Transverse colon (tissue), 4 donors: Measurements from ENCODE around the gene C16orf89. TPM values are rescaled to one million over a fixed set of nuclear protein-coding genes. Genes with fewer than 3 reads are reported as not detected.

Source experiments
- DNase-seq: peaks from one replicate; pipeline ENCODE4 v3.0.0-alpha.2; 2019
- H3K27ac ChIP-seq, 4 donors: fragments of 200-600 bp; sonication (generic); 2 replicates each; pipeline ENCODE4 v1.5.1; 2016 to 2018; ENCODE audit warnings: inconsistent platforms in 4 of 4
- H3K27me3 ChIP-seq: fragments of 200-600 bp; sonication (generic); 2 replicates; pipeline ENCODE4 v1.5.1; 2017; ENCODE audit warnings: inconsistent platforms
- H3K36me3 ChIP-seq, 4 donors: fragments of 200-600 bp; sonication (generic); 2 replicates each; pipeline ENCODE4 v1.5.1; 2017 to 2019; ENCODE audit warnings: inconsistent platforms in 4 of 4
- H3K4me1 ChIP-seq, 4 donors: fragments of 200-600 bp; sonication (generic); 2 replicates each; pipeline ENCODE4 v1.5.1; 2017 to 2020; ENCODE audit warnings: inconsistent platforms in 4 of 4
- H3K4me3 ChIP-seq, 4 donors: fragments of 200-600 bp; sonication (generic); 1 replicate in 1 of 4; 2 replicates in 3 of 4; pipeline versions ENCODE4 v1.5.1 to v1.6.1; 2017 to 2019; ENCODE audit warnings: inconsistent platforms in 4 of 4
- H3K9me3 ChIP-seq, 2 donors: fragments of 200-600 bp; sonication (generic); 2 replicates each; pipeline ENCODE4 v1.5.1; 2017 to 2019; ENCODE audit warnings: inconsistent platforms in 2 of 2
- CTCF ChIP-seq, 5 experiments: fragments of 200-600 bp in 3 of 5; fragments of 450-650 bp in 2 of 5; sonication (generic) in 3 of 5; IDR thresholded peaks; 1 replicate in 2 of 5; 2 replicates in 3 of 5; pipeline ENCODE4 v1.5.1; 2016 to 2017; ENCODE audit warnings: antibody characterized with exemption in 5 of 5, inconsistent platforms in 3 of 5, mild to moderate bottlenecking in 2 of 5, moderate library complexity in 1 of 5
- EP300 ChIP-seq: sonication (generic); formaldehyde crosslinking; IDR thresholded peaks from one replicate; pipeline ENCODE4 v1.6.1; 2017; ENCODE audit warnings: antibody characterized with exemption, low read depth
- POLR2A ChIP-seq: fragments of 450-650 bp; IDR thresholded peaks from one replicate; pipeline ENCODE4 v1.6.1; 2016; ENCODE audit warnings: antibody characterized with exemption, mild to moderate bottlenecking, moderate library complexity
- POLR2AphosphoS5 ChIP-seq, 3 donors: sonication (generic); formaldehyde crosslinking; IDR thresholded peaks; one replicate each; pipeline ENCODE4 v1.6.1; 2016; ENCODE audit warnings: antibody characterized with exemption in 3 of 3
- WGBS, 2 donors: methylation state at CpG; one replicate each; pipeline ENCODE4 v1.1.5; 2018; ENCODE audit warnings: low coverage in 1 of 2; 5-methylcytosine and 5-hydroxymethylcytosine counted together
- in situ Hi-C, 4 donors: fragments of 200-750 bp; cut with MboI; loops; one replicate each; pipeline versions ENCODE4 v1.15.0 to v1.15.1; 2017; ENCODE audit warnings: low sequenced_read_pairs in 3 of 4, low pct_ligation_motif_present in 1 of 4, low pct_unique_long_range_greater_than_20kb in 1 of 4
- intact Hi-C: fragments of 100-400 bp; cut with DNase I; formaldehyde crosslinking; loops from one replicate; pipeline ENCODE4 v1.15.1; 2023; ENCODE audit warnings: low total_unique reads
- total RNA-seq, 4 donors: library from RNA; depleted of rRNA; stranded (reverse); fragments of >200 nt; gene quantifications; one replicate each; pipeline ENCODE4 v1.1.0, GENCODE V29; 2016

The C16orf89 gene
- total RNA-seq, 4 donors from 2014 or later, result 1.5 to 8.6 TPM; not detected in 2

DNA sequence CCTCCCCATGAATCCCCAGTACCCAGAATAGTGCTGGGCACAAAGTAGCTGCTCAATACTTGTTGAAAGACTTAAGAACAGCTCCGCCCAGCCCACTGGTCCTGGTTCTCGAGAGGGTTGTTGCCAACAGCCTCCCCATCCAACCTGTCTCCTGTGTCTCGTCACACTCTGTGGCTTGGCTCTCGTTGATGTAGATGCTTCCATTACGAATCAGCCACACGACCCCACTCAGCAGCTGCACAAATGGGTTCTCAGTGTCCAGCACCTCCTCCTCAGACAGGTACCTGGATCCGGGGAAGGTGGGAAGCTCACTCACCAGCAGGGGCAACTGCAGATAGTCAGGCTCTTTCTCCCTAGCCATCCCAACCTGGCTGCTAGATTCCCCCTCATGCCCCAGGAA is 34.2 kb downstream of the C16orf89 start:
- Histone ChIP-seq H3K36me3 (peaks cover 0 to 3% (median 1%) of the 10 kb centered on the region in 4 donors), H3K4me1 (peaks cover 16 to 23% (median 19%) of the 10 kb centered on the region in 4 donors), H3K27me3 (no peaks in the 10 kb centered on the region), H3K9me3 (no peaks in the 10 kb centered on the region), H3K4me3 (no peak overlapping the region), H3K27ac (no peak overlapping the region)
- intact Hi-C loops (no loop called here), in situ Hi-C loops (no loop called here)
- TF ChIP-seq EP300, result no peak
- no peak for DNase-seq
- WGBS, 2 donors, result 82% methylated on average over 7 of the region's 7 CpGs; no CpG with 5 or more reads in 1 of the 2 donors

- H3K9me3 ChIP-seq, result no peaks in the 10 kb centered on the region
- H3K27ac ChIP-seq, result no peak overlapping the region
- H3K4me1 ChIP-seq, result peaks cover 16 to 23% (median 19%) of the 10 kb centered on the region in 4 donors
- in situ Hi-C loops, result no loop called here
- WGBS, 2 donors, result 91 to 96% methylated on average over 4 to 12 of the region's 12 CpGs
- H3K36me3 ChIP-seq, result peaks cover 0 to 3% (median 1%) of the 10 kb centered on the region in 4 donors
- no peak for DNase-seq
- H3K4me3 ChIP-seq, result no peak overlapping the region
- TF ChIP-seq EP300 (no peak), POLR2AphosphoS5 (IDR thresholded peaks at IDR 0.05) (no peak), POLR2A (no peak), CTCF (IDR thresholded peaks at IDR 0.05) (no peak)
- intact Hi-C loops, result no loop called here
- H3K27me3 ChIP-seq, result no peaks in the 10 kb centered on the region
These were observed 35.4 kb downstream of the C16orf89 start for GRCh38 chr16:5030251-5030870.

GRCh38 chr16:5028950-5029475 is 36.7 kb downstream of the C16orf89 start:
- in situ Hi-C loops (no loop called here), intact Hi-C loops (no loop called here)
- Histone ChIP-seq H3K9me3 (no peaks in the 10 kb centered on the region), H3K4me3 (no peak overlapping the region), H3K27me3 (no peaks in the 10 kb centered on the region), H3K27ac (no peak overlapping the region), H3K4me1 (peaks cover 14 to 29% (median 16%) of the 10 kb centered on the region in 4 donors), H3K36me3 (peaks cover 0 to 3% (median 1%) of the 10 kb centered on the region in 4 donors)
- no peak for TF ChIP-seq EP300
- TF ChIP-seq POLR2A, result no peak
- no peak for TF ChIP-seq CTCF (IDR thresholded peaks at IDR 0.05)
- no peak for TF ChIP-seq POLR2AphosphoS5 (IDR thresholded peaks at IDR 0.05)
- no peak for DNase-seq
- 74 to 85% methylated on average over 5 to 18 of the region's 18 CpGs for WGBS, 2 donors

- peaks cover 8 to 25% (median 10%) of the 10 kb centered on the region in 4 donors for H3K4me1 ChIP-seq
- intact Hi-C loops (no loop called here), in situ Hi-C loops (no loop called here)
- H3K27ac ChIP-seq, result no peak overlapping the region
- H3K27me3 ChIP-seq, result no peaks in the 10 kb centered on the region
- DNase-seq, result no peak
- 97% methylated on average over 20 of the region's 32 CpGs; no CpG with 5 or more reads in 1 of the 2 donors for WGBS, 2 donors
- no peak overlapping the region for H3K4me3 ChIP-seq
- peaks cover 0 to 3% (median 1%) of the 10 kb centered on the region in 4 donors for H3K36me3 ChIP-seq
- H3K9me3 ChIP-seq, result no peaks in the 10 kb centered on the region
- no peak for TF ChIP-seq EP300
- no peak for TF ChIP-seq POLR2AphosphoS5 (IDR thresholded peaks at IDR 0.05)
- TF ChIP-seq POLR2A, result no peak
- TF ChIP-seq CTCF (IDR thresholded peaks at IDR 0.05), result no peak
These were observed 38.1 kb downstream of the C16orf89 start for GRCh38 chr16:5027575-5028235.
